ENCODE results near the gene DTX1.
"Not testable (repeated sequence)": the region's sequence is repeated elsewhere in the genome, so short reads cannot be mapped to it uniquely, and the experiment has no call there.

DTX1 gene

DNA sequence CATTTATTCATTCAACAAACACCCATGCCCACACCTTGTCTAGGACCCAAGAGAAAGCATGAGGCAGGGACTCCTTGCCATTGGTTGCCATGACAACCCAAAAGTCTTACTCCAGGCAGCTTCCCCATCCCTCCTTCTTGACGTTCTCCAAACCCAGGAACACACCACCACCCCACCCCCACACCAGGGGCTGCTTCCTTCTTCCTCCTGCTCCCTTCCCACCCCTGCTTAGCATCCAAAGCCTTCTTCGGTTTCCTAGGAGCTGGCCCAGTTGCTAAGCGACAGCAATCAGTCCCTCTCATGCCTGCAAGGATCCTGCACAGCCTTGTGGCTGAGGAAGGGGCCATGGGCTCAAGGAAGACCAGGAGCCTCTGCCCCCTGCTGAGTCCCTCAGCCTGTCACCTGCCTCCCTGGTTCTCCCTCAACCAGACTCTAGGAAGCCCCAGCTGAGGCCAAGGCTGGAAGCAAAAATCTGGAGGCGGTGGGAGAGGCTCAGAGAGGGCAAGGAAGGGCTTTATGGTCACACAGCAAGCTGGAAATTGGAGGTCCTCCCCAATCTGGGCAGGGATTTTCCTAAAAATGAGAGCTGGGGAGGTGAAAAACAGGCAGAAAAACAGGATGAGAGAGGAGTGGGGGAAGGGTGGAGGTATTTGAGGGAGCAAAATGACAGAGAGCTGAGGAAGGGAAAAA, 63.6 kb downstream of the DTX1 start:
- DNase-seq, result no peak

DNA sequence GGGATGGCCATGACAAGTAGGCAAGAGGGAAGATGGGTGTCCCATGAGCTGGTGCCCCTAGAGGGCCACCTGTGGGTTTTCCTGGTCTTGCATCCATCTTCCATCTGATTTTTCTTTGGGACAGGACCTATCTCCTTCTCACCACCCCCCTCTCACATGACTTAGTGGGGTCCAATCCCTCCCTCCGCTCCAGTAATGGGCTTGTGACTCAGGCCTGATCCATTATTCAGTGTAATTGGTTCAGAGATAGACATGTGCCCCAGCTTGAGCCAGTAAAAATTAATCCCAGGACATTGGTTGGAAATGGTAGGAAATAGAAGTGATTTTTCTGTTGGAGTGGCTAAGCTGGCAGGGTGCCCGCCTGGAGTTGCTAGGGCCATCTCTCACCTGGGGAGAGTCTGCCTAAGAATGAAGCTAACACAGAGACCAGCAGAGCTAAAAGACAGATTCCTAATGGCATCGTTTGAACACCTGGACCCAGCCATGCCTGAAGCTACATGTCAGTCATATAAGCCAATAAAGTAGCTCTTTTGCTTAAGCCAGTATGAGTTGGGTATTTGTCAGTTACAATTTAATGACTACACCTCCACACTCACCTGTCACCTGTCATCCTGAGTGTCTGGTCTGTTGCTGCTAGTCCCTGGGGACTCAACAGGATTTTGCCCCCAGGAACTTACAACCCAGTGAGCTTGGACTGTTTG, 64.3 kb downstream of the DTX1 start:
- no peak for DNase-seq

DNA sequence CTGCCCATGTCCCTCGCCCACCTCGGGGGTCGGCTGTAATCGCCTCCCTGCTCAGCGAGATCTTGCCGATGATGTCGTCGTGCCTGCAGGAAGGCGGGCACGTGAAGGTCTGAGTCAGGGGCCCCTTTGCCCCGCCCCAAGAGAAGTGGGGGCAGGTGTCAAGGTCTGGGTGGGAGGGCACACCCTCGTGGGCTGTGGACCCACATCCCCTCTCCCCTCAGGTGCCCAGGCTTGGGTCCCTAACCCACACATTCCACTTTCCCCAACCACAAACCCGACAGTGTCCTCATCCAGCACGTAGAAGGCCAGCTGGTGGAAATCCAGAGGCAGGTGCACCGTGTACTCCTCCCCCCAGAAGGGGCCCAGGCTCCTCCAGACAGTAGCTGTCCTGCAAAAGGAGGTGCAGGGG, 71.3 kb downstream of the DTX1 start:
- DNase-seq, result no peak

DNA sequence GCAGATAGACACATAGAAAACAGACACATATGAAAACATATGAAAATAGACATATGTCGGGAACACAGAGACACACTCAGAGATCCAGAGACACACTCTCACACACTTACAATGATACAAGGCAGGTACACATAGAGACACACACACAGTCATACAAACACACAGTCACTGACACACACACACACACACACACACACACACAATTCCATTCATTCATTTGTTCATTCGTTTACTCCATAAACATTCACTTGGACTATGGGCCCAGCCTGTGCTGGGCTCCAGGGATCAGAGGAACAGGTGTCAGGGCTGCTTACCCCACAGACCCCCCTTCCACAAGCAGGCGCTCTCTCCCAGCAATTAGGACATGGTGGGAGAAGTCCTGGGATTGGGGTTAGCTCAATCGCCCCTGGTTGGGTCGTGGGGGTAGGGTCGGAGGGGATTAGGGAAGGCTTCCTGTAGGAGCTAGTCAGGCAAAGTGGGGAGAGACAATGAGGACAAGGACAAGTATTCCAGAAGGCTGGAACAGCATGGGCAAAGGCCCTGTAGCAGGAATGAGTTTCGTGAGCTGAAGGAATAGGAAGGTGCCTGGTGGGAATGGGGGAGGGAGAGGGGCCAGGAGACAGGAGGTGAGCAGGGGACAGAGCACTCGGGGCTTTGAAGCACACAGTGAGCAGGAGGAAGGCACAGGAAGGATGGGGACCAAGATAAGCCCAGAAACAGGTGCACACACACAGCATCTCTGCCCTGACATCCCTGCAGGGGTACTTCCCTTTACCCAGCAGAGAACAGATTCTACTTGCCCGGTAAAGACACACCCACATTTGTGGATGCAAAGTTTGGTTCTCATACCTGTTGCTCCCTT, 72.5 kb downstream of the DTX1 start:
- DNase-seq, result no peak

DNA sequence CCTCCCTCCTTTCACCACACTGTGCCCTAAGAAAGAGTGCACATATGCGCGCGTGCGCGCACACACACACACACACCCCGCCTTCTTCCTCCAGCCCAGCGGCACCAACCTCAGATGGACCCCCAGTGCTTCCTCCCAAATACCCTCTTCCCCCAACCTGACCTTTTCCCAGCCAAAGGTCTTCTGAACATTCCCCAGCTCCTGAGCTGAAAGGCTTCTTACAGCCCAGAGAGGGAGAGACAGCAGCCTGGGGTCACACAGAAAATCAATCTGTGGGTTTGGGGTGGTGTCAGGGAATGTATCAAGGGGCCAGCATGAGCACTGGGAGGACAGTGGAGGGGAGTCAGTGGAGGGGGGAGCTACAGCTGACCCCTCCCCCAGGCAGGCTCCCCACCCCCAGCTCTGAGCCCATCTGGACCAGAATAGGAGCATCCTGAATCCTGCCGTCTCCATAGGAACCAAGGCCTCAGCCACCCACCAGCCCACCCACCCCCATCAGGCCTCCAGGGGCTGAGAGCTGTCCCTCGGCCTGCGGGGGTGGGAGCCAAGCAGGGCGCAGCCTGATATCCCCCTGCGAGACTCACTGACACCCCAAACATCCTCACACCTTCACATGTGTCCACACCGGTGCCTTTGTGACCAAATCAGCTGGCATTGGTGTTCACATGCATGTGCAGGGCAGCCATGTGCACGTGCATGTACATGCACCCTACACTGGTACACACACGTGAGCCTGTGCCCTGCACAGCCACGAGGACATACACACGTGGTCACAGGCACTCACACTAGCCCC, 73.3 kb downstream of the DTX1 start:
- no peak for DNase-seq

DNA sequence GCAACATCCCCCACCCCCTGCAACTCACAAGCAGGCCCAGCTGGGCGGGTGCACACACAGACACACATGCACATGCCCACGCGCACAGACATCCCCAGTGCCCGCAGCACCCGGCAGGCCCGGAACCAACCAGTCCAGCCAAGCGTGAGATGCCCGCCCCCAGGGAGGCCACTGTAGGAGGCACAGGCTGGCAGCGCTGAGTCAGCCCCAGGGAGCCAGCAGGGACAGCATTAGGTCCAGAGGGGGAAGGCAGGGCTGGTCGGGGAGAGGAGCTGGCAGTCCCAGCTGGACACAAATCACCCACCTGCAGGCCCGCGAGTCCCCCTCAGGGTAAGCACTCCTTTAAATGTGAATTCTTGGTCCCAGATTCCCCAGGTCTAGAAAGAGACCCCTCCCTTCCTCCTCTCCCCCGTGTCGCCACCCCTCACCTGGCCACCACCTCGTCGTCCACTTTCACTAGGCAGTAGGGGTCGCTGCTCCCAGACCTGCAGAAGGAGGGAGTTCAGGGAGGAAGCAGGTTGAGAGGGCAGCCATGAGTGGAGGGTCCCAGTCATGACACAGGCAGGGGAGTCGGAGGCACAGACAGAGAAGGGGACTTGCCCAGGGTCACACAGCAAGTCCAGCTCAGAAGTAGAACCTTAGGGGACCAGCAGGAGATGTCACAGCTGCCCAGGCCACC, 74.1 kb downstream of the DTX1 start:
- DNase-seq, result no peak

DNA sequence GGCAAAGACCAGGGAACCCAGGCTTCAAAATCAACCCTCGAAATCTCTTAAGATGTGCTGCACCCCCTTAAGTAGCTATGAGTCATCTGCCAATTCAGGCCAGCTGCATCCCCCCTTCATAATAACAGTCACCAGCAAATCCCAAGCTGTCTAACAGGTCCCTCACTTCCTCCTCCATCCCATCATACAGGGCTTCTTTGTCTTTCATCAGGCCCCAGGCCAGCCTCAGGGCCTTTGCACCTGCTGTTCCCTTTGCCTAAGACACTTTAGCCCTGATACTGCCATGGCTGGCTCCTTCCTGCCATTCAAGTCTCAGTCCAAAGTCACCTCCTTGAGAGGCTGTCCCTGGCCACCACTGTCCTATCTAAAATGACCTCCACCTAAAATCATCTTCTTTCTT, 75.0 kb downstream of the DTX1 start:
- DNase-seq, result no peak

DNA sequence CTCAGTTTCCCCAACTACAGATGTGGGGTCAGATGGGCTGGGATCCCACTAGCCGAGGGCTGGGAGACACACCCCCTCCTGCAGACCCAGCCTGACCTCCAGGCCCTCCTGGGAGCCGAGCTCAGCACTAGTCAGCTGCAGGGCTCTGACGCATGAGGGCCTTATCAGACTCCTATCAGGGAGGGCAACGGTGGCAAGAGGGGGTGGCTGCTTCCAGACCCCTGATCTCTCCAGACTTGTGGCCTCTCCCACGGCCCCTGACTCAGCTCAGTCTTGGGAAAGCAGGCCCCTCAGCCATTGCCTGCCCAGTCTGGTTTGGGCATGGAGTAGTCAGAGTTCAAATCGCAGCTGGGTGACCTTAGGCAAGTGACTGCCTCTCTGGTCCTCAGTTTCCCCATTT, 76.5 kb downstream of the DTX1 start:
- no peak for DNase-seq

DNA sequence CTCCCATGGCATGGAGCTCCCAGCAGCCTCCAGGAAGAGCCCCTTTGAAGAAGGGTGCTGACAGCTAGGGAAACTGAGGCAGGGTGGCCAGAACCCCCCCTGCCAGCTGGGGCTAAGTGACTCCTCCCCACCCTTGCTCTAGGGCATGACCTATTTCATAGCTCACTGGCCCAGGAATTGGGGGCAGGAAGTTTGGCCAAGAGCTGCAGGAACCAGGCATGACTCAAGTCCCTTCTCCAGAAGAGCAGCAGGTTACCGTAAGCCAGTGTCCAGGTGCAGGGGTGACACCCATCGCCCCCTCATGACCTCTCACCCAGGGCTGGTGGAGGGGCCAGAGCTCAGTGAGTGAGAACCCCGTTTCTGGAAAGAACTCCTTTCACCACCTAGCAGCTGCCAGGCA, 77.1 kb downstream of the DTX1 start:
- DNase-seq, result no peak

DNA sequence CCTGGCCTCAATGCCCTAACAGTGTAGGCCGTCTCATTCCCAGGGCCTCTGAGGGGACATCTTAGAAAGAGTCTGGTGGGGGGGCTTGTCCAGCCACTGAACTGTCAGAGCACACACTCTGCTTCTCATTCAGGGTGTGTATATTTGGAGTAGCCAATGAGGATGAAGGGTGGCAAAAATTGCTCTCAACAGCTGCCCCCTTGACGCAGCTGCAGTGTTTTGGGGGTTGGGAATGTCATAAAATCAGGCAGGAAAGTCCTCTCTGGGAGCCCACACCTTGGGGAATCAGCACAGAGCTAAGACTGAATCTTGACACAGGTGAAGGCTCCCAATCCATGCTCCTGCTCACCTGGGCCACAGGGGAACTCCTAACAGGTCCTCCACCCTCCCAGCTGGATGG, 77.5 kb downstream of the DTX1 start:
- no peak for DNase-seq

DNA sequence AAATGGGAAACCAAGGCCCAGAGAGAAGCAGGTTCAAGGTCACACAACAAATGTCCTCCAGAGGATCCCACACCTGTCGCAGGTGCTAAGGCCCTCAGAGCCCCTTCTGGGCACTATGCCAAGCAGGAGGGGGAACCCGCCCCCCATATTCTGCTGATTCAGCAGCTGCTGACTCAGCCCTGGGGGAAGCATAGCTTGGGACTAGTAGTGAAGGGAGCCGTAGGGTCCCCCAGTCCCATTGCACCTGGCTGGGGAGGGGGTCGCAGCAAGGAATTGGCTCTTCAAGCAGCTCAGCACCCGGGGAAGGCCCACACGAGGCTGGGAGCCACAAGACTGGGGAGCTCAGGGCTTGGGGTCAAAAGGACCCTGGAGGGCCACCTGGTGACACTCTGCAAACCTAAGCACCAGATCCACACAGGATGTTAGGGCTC, 78.0 kb downstream of the DTX1 start:
- no peak for DNase-seq

DNA sequence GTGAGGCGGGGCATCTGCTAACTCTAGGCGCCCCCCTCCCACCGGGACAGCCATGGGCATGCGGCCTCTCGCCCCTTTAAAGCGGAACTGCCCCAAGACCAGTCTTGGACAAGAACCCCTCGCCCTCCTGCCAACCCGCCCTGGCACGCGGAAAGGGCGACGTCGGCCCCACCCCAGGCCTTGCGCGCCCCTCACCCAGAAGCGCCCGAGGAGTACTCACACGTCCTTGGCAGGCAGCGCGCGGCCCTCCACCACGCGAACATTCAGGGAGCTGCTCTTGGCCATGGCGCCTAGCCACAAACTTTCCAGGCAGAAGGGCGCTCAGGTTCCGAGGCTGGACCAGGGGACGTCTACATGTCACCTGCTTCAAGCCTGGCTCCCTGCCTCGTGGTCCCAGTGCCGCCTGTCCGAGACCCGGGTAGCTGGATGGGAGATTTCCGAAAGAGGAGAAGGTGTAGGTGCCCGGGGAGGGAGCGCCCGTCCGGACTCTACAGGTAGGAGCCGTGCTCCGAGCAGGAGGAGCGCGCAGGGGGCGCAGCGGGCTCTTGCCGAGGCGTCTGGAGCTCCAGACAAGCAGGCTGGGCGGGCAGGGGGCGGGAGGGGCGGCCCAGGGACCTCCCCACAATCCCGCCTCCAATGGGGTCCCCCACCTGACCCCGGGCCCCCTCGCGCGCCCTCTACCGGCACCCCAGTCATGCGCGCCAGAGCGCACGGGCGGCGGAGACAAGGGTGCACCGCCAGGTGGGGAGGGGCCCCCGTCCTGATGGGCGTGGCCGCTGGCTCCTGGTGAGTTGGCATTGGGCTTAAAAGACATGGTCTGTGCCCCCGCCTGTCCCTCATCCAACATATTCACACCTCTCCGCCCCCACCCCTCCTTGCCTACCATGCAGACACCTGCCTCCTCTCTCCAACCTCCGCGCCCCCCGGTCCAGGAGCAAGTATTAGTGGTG, 78.9 kb downstream of the DTX1 start, which contains the start of gene RASAL1:
Gene RASAL1, minus strand, starts transcription at position 584 of the 950 bp plus-strand sequence. Its CDS starts 299 bp downstream, at position 285.
- DNase-seq, result peak in 1 of 2 donors; percentile 9

DNA sequence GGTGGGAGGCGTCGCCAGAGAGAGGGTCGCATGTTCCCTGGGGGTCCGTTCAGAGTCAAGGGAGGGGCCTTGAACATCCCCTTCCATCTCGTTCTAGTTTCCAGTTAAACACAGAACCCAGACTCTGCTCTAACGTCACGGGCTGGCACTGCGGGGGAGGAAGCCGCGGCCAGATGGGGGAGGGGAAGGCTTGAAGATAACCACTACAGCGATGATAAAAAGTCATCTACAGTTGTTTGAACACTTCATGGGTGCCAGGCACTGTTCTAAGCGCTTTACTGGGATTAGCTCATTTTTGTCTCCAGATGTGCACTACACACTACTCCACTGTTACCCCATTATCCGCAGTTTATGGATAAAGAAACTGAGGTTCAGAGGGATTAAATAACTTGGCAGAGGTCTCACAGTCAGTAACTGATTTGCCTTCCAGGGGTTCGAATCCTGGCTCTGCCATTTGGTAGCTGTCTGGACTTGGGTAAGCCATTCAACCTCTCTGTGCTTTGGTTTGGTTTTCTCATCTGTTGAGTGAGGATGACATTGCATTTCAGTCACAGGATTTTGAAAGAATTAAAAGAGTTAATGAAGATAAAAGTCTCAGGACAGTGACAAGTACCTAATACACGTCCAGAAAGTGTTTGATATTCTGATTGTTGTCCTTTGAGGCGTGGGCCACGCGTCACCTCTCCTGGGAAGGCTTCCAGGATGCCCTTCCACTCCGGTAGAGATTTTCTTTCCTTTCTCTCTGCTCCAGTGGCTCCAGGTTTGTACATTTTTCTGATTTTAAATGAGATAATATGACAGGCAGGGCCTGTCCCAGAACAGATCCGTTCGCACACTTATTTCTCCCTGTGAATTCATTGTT, 79.8 kb downstream of the DTX1 start:
- no peak for DNase-seq

DNA sequence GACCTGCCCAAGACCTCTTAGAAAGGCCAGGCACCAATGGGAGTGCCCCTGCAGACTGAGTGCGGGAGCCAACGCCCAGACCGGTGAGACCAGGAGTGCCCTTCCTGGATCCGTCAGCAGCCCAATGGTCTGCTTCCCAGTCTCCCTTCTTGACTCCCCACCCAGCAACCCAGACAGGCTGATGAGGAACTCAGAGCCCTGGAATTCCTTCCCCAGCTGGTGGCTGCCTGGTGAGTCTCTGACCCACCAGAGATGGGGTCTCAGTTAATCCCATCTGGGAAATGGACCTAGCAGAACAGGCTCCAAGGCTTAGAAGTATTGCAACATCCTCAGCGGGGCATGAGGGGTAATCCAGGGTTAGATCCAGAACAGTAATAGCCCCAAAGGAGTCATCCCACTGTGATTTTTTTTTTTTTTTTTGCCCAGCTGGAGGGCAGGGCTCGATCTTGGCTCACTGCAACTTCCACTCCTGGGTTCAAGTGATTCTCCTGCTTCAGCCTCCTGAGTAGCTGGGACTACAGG, 80.5 kb downstream of the DTX1 start:
- DNase-seq, result no peak

DNA sequence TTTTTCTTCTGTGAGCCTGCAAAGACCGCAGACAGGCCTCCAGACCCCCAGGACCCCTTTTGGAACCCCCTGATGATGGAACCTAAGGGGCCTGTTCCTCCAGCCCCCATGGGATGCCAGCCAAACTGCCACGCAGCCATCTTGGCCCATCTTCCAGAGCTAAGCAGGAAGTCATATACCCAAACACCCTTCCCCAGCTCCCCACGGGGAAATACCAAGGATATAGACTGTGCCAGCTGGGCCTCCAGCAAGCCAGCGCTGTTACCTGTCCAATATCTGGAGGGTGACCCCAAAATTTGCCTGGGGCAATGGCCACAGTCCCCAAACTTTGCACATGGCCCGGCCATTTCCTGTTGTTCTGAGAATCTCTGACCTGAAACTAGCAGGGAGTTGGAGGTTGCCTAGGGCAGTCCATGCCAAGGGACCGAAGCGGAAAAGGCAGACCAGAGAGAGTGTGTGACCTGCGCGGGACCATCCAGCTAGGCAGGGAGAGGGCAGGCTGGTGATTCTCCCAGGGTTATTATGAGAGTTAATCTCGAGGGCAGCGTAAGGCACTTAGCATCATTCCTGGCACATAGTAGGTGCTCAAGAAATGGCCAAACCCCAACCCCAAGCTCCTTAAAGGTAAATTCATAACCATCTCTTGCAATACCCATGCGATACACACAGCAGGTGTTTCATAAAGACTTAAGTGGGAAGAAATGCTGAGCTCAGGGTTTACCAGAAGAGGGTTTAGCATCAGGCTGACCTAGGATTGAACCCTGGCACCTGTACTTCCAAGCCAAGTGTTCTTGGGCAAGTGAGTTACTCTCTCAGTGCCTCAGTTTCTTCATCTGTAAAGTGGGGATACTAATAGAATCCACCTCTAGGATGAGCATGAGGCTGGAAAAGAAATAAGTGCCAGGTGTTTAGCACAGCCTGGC, 81.6 kb downstream of the DTX1 start:
- DNase-seq, result no peak

DNA sequence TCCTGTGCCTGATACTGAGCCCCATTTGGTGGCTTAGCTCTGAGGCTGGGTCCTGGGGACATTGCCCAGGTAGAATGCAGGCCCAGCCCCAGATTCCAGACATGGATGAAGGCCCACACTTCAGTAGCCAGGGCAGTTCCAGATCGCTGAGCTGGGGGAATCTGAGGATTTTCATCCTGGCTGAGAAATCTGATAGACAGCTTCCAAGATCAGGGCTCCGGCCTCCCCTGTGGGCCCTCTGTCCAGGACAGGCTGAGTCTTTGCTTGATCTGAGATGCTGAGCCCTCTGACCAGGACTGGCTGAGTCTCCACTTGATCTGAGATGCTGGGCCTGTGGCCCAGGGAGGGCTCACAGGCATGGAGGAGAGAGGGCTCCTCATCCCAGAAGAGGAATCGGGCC, 82.3 kb downstream of the DTX1 start:
- DNase-seq, result no peak

DNA sequence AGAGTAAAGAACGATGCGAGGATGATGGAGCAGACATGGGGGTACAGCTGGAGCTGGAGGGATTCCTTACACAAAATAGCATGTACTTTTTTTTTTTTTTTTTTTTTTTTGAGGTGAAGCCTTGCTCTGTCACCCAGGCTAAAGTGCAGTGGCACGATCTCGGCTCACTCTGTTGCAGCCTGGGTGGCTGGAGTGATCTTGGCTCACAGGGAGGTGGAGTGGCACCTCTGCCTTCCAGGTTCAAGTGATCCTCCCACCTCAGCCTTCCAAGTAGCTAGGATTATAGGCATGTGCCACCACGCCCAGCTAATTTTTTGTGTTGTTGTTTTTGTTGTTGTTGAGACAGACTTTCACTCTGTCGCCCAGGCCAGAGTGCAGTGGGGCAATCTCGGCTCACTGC, 84.2 kb downstream of the DTX1 start:
- DNase-seq, result no peak

DNA sequence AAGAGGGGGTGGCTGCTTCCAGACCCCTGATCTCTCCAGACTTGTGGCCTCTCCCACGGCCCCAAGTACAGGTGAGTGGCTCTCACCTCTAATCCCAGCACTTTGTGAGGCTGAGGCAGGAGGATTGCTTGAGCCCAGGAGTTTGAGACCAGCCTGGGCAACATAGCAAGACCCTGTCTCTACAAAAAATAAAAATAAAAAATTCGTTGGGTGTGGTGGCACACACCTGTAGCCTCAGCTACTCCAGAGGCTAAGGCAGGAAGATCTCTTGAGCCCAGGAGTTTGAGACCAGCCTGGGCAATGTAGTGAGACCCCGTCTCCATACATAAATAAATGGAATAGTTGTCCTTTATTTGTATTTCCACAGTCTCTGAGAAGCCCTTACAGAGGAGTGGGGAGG, 85.2 kb downstream of the DTX1 start:
- DNase-seq, result not testable (repeated sequence)
